OCI-LY7 (cell line): ENCODE measurements around the gene HDGF. TPM values are rescaled to one million over a fixed set of nuclear protein-coding genes. Genes with fewer than 3 reads are reported as not detected.

ENCODE experiments used
- BruUV-seq: library from RNA; stranded (reverse); fragments of 400-500 nt; replicated peaks from 2 replicates; lab custom pipeline; 2021; lab: Mats Ljungman, UMichigan
- CTCF ChIA-PET: fragments of 300-600 bp; sonication (Branson Sonifier 250); formaldehyde crosslinking; loops from one replicate; lab custom pipeline; 2022; ENCODE audit warnings: antibody characterized with exemption; ENCODE audit not compliant: unreplicated experiment; lab: Charles Lee
- POLR2A ChIA-PET: fragments of 300-600 bp; sonication (Branson Sonifier 250); formaldehyde crosslinking; loops from one replicate; lab custom pipeline; 2022; ENCODE audit warnings: antibody characterized with exemption; lab: Charles Lee
- DNase-seq: peaks from one replicate; pipeline ENCODE4 v3.0.0-alpha.2; 2015; ENCODE audit warnings: low spot score
- H2AFZ ChIP-seq: fragments of 200-600 bp; sonication (generic), shearing (Covaris generic); 2 replicates; pipeline ENCODE4 v1.6.1; 2014; ENCODE audit warnings: mild to moderate bottlenecking, antibody characterized with exemption, low read length, moderate library complexity
- H3K27ac ChIP-seq: fragments of 200-600 bp; sonication (generic); 2 replicates; pipeline ENCODE4 v1.5.1; 2014; ENCODE audit warnings: mixed run types, low read depth, mild to moderate bottlenecking, moderate library complexity, low read length, inconsistent platforms; ENCODE audit not compliant: poor library complexity, severe bottlenecking
- H3K36me3 ChIP-seq: fragments of 200-600 bp; sonication (generic); 2 replicates; pipeline ENCODE4 v1.6.1; 2014; ENCODE audit warnings: mild to moderate bottlenecking, antibody characterized with exemption, low read length, moderate library complexity, mixed read lengths; ENCODE audit not compliant: insufficient read depth
- H3K4me1 ChIP-seq: fragments of 200-600 bp; sonication (generic); 2 replicates; pipeline ENCODE4 v1.5.1; 2014; ENCODE audit warnings: mild to moderate bottlenecking, low read length; ENCODE audit not compliant: insufficient read depth, poor library complexity, severe bottlenecking
- H3K4me2 ChIP-seq: fragments of 200-600 bp; sonication (generic); 2 replicates; pipeline ENCODE4 v1.6.1; 2014; ENCODE audit warnings: mild to moderate bottlenecking, low read length
- H3K4me3 ChIP-seq: fragments of 200-600 bp; sonication (generic); 2 replicates; pipeline ENCODE4 v1.5.1; 2014; ENCODE audit warnings: mild to moderate bottlenecking, low read depth, low read length; ENCODE audit not compliant: poor library complexity, severe bottlenecking
- H3K79me2 ChIP-seq: fragments of 200-600 bp; sonication (generic); 2 replicates; pipeline ENCODE4 v1.6.1; 2016; ENCODE audit warnings: low read depth, mild to moderate bottlenecking, low read length, moderate library complexity, mixed read lengths; ENCODE audit not compliant: insufficient read depth
- H3K9me2 ChIP-seq: fragments of 200-600 bp; sonication (generic); 2 replicates; pipeline ENCODE4 v1.6.1; 2016; ENCODE audit warnings: mild to moderate bottlenecking, low read length, mixed read lengths; ENCODE audit not compliant: insufficient read depth
- H3K9me3 ChIP-seq: fragments of 200-600 bp; sonication (generic); 2 replicates; pipeline ENCODE4 v1.6.1; 2014; ENCODE audit warnings: mild to moderate bottlenecking, mixed run types, low read length, mixed read lengths
- H4K20me1 ChIP-seq: fragments of 200-600 bp; sonication (generic); 2 replicates; pipeline ENCODE4 v1.6.1; 2014; ENCODE audit warnings: mild to moderate bottlenecking, antibody characterized with exemption, low read length, moderate library complexity, mixed read lengths; ENCODE audit not compliant: insufficient read depth
- CTCF ChIP-seq: fragments of 200-600 bp; sonication (generic); conservative IDR thresholded peaks from 2 replicates; pipeline ENCODE4 v1.5.1; 2014; ENCODE audit warnings: mild to moderate bottlenecking, antibody characterized with exemption, low read length, moderate library complexity, mixed read lengths
- EZH2phosphoT487 ChIP-seq: fragments of 200-600 bp; sonication (generic); IDR thresholded peaks from 2 replicates; pipeline ENCODE4 v1.6.1; 2018; ENCODE audit warnings: low read depth, borderline replicate concordance, mild to moderate bottlenecking, mixed run types, antibody characterized with exemption, low read length, moderate library complexity, mixed read lengths
- intact Hi-C: fragments of 100-400 bp; cut with micrococcal nuclease; formaldehyde crosslinking; loops from one replicate; pipeline ENCODE4 v1.10.0; 2022; ENCODE audit not compliant: unreplicated experiment
- total RNA-seq, 2 experiments: library from RNA; depleted of rRNA in 1 of 2; stranded (reverse); fragments of >200 nt in 1 of 2; shearing (Covaris generic) in 1 of 2; gene quantifications; 2 replicates each; pipeline ENCODE4 v1.2.3, GENCODE V29; 2014 to 2022

Gene HDGF
- total RNA-seq, 2 experiments from 2014 or later = 291 to 329 TPM

GRCh38 chr1:156721131-156721530 is 30.3 kb downstream of the HDGF start:
- intact Hi-C loops = no loop called here
- ChIA-PET CTCF (no interaction called here), POLR2A (no interaction called here)
- Histone ChIP-seq H3K9me3 (no peaks in the 10 kb centered on the region), H2AFZ (no peak overlapping the region), H4K20me1 (peaks cover 29% of the 10 kb centered on the region), H3K27ac (no peak overlapping the region), H3K4me3 (no peak overlapping the region), H3K9me2 (no peaks in the 10 kb centered on the region), H3K4me1 (peaks cover 18% of the 10 kb centered on the region), H3K4me2 (no peak overlapping the region), H3K79me2 (peaks cover 46% of the 10 kb centered on the region), H3K36me3 (peaks cover 83% of the 10 kb centered on the region)
- DNase-seq = no peak
- no TSS peak for BruUV-seq
- TF ChIP-seq EZH2phosphoT487 (no peak), CTCF (no peak)

GRCh38 chr1:156717351-156717750 is 34.1 kb downstream of the HDGF start:
- Histone ChIP-seq H3K27ac (no peak overlapping the region), H3K4me1 (no peaks in the 10 kb centered on the region), H3K79me2 (peaks cover 10% of the 10 kb centered on the region; the same call in 1 of the 2 replicates), H3K36me3 (peaks cover 45% of the 10 kb centered on the region), H3K9me3 (no peaks in the 10 kb centered on the region), H4K20me1 (no peaks in the 10 kb centered on the region; the same call in 1 of the 2 replicates), H2AFZ (no peak overlapping the region), H3K4me3 (no peak overlapping the region), H3K9me2 (no peaks in the 10 kb centered on the region), H3K4me2 (no peak overlapping the region)
- intact Hi-C loops = no loop called here
- ChIA-PET POLR2A (no interaction called here), CTCF (interaction anchor here (3.7 kb wide), 1 partner anchor 8 kb away, joined by 12 read pairs; no protein-coding TSS in a partner anchor)
- BruUV-seq = no TSS peak
- no peak for TF ChIP-seq EZH2phosphoT487
- TF ChIP-seq CTCF = no peak
- no peak for DNase-seq

- no peaks in the 10 kb centered on the region for H3K9me2 ChIP-seq
- POLR2A ChIA-PET = no interaction called here
Observed at GRCh38 chr1:156714830-156715229, 36.6 kb downstream of the HDGF start.

More at GRCh38 chr1:156714830-156715229, 36.6 kb downstream of the HDGF start:
- no peak overlapping the region for H2AFZ ChIP-seq
- intact Hi-C loops = no loop called here
- H3K36me3 ChIP-seq = peaks cover 21% of the 10 kb centered on the region
- no peaks in the 10 kb centered on the region for H3K4me1 ChIP-seq
- H3K4me2 ChIP-seq = no peak overlapping the region
- CTCF ChIA-PET = interaction anchor here (3.7 kb wide), 1 partner anchor 11 kb away, joined by 12 read pairs; no protein-coding TSS in a partner anchor
- no peaks in the 10 kb centered on the region for H3K79me2 ChIP-seq
- H3K9me3 ChIP-seq = no peaks in the 10 kb centered on the region
- H3K4me3 ChIP-seq = no peak overlapping the region
- no peak overlapping the region for H3K27ac ChIP-seq
- DNase-seq = no peak
- no peak for TF ChIP-seq CTCF
- no peak for TF ChIP-seq EZH2phosphoT487
- BruUV-seq = no TSS peak
- no peaks in the 10 kb centered on the region for H4K20me1 ChIP-seq
